ENCODE measurements around the gene PLK4.

- TF ChIP-seq EZH2 (IDR thresholded peaks at IDR 0.05; ENCODE audit: insufficient read depth, poor library complexity, severe bottlenecking) (no peak), EZH2phosphoT487 (IDR thresholded peaks at IDR 0.05; ENCODE audit: insufficient read depth, low read depth) (no peak)
Measured at GRCh38 chr4:127846765-127847164, 33.9 kb upstream of the PLK4 start.
